Gastrocnemius medialis (tissue), 4 donors: ENCODE measurements around the gene MXRA8.

ENCODE experiments used
- POLR2A ChIP-seq, 2 donors: fragments of 450-650 bp; IDR thresholded peaks; one replicate each; pipeline ENCODE4 v1.6.1; 2017; ENCODE audit warnings: antibody characterized with exemption in 2 of 2, mild to moderate bottlenecking in 2 of 2, moderate library complexity in 2 of 2
- TF ChIP-seq, protein P1 (sequence below), 5 experiments: fragments of 450-650 bp in 3 of 5; fragments of 200-600 bp in 2 of 5; sonication (generic) in 2 of 5; IDR thresholded peaks in 4 of 5; conservative IDR thresholded peaks in 1 of 5; 1 replicate in 4 of 5; 2 replicates in 1 of 5; pipeline ENCODE4 v1.5.1; 2016 to 2019; ENCODE audit warnings: antibody characterized with exemption in 5 of 5, mild to moderate bottlenecking in 3 of 5, moderate library complexity in 3 of 5

DNA sequence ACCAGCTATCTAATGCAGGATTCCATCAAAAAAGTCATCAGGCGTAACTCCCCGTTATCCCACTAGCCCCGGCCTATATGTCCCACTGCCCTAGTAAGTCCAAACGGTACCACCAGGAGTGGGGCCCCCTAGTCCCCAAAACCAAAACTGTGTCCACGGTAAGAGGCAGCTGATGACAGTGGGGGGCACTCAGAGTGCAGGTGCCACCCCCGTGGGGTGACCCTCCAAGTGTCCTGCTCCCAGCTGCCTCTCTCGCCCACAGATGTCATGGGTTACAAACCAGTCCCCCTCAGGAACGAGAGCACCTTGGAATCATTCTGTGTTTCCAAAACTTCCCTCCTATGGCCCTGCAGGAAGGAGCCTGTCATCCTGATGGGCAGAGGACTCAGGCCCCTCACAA lies 27.6 kb upstream of the MXRA8 start:
- no peak for TF ChIP-seq POLR2A (IDR thresholded peaks at IDR 0.05)
- TF ChIP-seq, protein P1, sequence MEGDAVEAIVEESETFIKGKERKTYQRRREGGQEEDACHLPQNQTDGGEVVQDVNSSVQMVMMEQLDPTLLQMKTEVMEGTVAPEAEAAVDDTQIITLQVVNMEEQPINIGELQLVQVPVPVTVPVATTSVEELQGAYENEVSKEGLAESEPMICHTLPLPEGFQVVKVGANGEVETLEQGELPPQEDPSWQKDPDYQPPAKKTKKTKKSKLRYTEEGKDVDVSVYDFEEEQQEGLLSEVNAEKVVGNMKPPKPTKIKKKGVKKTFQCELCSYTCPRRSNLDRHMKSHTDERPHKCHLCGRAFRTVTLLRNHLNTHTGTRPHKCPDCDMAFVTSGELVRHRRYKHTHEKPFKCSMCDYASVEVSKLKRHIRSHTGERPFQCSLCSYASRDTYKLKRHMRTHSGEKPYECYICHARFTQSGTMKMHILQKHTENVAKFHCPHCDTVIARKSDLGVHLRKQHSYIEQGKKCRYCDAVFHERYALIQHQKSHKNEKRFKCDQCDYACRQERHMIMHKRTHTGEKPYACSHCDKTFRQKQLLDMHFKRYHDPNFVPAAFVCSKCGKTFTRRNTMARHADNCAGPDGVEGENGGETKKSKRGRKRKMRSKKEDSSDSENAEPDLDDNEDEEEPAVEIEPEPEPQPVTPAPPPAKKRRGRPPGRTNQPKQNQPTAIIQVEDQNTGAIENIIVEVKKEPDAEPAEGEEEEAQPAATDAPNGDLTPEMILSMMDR (IDR thresholded peaks at IDR 0.05 in 4 of 5, conservative IDR thresholded peaks at IDR 0.05 in 1 of 5): no peak
